NCI-H1105 (cell line): ENCODE data around the gene KIZ.
"Not testable (repeated sequence)": the region's sequence is repeated elsewhere in the genome, so short reads cannot be mapped to it uniquely, and the experiment has no call there.

Source experiments
- DNase-seq: peaks from one replicate; lab custom pipeline; 2025; lab: John Stamatoyannopoulos, UW

Gene KIZ

DNA sequence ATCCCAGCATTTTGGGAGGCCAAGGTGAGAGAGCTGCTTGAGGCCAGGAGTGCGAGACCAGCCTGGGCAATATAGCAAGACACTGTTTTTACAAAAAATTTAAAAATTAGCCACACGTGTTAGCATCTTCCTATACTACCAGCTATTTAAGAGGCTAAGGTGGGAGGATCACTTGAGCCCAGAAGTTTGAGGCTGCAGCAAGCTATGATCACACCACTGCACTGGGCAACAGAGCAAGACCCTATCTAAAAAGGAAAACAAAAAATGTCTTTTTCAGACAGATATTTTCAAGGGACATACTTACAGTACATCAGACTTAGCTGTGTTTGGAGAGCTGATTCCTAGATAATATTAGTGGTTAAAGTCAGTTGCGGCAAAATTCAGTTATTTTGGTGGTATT, 104.3 kb downstream of the KIZ start:
- no peak for DNase-seq

DNA sequence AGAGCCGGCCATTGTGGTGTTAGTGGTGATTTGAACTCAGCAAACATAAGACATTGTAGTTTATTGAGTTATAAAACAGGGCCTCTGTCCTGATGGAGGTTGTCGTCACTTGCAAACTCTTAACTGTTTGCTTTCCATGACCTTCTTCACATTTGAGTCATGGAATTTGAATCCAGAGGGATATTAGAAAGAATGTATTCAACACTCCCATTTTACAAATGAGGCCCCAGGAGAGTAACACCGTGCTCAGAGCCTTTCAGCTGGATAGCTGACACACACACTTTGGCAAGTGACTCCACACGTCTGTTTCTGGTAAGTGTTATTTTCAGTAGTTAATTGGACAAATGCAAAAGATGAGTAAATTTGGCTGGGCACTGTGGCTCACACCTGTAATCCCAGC, 104.8 kb downstream of the KIZ start:
- no peak for DNase-seq

DNA sequence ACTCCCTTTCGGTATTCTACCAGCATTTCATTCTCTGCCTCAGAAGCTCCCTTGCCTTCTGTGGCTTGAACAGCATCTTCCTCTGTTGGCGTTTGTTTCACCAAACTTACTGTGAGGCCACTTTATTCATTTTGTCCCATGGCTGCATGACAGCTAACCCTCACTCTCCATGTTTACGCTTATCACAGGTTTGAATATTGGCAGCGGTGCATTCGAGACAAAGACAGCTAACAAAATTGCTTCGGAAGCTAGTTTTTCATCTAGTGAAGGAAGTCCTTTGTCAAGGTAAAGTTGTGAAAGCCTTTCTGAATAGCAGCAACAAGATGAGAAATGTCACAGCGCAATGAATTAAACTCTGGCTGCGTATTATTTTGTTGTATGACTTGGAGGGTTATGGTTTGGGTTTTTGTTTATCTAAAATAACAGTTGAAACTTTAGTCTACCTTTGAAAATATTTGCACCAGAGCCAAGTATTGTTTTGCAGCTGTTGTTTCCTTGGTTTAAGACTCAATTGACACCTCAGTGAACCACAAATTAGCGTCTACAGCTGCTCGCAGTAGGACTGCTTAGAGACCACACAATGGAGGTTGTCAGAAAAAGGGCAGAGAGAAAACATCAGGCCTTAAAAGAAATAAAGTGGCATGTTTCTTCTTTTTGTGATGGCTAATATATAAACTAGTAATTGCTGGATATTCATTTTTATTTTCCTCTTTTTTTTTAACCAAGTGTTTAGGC, 106.8 kb downstream of the KIZ start:
- no peak for DNase-seq

DNA sequence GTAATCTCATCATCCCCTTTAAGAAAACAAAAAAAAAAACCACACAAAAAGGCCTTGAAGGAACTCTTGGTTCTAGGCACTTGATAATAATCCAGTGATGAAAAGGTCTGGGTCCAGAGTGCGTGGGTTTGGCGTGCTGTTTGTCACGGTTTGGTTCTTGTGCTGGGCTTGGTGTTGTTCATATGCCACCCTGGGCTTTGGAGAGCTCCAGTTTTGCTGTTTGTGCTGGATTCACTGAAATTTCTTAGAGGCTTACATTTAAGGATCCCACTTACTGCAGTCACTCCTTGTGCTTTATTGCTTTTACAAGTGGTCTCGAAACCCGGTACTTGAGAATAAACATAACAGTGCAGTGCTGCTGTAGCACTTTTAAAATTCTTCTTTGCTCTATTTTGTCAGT, 108.4 kb downstream of the KIZ start:
- DNase-seq: no peak

DNA sequence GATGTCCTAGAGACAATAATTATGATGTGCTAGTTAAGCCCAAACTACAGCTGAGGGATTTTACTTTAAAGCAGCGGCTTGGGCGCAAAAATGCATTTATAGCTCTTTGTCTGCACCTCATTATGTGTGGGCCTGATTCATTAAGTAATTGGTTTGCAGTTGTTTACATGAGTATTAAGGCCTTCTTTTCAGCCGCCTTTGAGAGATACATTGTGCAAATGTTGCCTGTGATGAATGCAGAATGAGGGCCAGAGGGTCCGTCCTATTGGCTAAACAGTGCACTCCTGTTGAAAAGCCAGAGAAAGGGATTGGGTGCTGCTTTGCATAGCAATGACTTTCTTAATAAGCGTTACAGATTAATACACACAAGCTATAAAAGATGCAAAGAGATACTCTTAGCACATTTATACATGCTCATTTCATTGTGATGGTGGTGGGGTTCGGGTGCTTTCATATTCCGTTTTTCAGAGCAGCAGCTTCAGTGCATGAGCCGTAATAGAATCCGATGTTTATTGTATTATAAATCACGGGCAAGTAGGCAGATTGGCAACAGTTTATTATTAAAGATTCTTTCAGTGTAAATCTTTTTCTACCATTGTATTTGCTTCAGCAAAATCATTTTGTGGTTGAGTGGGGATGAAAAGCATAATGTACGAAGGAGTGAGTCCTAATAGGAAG, 109.1 kb downstream of the KIZ start:
- DNase-seq: no peak

DNA sequence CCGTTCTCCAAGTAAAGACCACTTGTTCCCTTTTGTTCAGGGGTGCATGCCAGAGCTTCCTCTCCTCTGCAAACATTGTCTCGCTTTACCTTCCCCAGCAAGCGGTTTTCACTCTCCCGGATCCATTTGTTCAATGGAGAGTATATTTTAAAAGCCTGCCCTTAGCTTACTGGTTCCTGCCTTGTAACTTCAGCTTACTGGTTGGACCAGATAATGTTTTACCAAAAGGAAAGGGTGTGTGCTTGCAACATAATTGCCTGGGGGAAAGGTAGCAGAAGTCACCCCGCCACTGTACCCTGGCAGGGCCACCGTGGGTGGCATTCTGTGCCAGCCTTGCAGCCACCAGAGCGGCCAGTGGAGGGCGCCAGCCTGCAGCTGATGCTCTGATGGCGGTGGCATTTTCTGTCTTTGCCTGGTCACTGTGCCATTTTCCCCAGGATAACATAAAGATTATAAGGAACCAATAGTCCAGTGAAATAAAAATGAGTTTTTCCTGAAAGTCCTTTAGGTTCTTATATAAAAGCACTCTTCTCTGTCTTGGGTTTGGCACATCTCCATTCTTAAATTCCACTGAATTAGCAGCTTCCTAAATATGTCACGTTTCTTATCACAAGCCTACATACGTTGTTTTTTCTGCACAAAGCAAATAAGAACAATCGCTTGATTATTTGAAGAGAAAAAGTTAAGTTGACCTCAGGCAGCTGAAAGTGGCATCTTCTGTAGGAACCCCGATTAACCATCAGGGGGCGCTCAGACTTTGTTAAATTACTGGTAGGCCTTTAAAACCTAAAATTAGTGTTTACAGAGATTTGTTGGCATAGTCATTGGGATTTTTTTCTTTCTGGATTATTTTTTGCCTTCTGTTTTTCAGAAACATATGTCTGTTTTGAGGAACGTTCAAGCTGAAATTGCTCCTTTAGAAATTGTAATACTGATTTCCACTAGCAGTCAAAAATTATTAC, 109.9 kb downstream of the KIZ start:
- DNase-seq: peak; percentile 68

DNA sequence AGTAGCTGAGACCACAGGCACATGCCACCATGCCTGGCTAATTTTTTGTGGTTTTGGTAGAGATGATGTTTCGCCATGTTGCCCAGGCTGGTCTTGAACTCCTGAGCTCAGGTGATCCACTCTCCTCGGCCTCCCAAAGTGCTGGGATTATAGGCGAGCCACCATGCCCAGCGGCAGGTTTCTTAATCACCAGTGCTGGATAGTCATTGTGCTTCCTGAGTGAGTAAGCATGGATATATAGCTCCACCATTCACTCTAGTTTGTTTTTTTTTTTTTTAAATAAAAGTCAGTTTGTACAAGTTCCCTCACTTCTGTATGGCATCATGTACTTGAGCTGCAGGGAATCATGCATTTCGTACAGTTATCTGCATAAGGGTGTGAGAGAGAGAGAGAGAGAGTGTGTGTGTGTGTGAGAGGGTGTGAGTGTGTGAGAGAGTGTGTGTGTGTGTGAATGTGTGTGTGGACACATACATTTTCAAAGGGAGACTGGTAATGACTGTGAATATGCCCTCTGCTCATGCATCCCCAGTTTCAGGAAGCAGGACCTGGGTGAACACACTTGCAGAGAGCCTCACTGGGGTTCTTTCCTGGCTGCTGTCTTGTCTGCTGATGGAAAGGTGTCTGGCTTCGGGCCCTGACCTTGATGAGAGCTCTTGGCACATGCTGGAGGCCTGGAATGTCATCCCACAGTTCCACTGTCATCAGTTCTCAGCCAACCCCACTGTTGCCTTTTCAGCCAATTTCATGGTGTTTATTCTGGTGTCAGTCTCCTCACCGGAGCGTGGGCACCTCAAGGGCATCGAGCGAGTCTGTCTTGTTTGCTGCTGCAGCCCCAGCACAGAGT, 112.3 kb downstream of the KIZ start:
- DNase-seq: no peak

DNA sequence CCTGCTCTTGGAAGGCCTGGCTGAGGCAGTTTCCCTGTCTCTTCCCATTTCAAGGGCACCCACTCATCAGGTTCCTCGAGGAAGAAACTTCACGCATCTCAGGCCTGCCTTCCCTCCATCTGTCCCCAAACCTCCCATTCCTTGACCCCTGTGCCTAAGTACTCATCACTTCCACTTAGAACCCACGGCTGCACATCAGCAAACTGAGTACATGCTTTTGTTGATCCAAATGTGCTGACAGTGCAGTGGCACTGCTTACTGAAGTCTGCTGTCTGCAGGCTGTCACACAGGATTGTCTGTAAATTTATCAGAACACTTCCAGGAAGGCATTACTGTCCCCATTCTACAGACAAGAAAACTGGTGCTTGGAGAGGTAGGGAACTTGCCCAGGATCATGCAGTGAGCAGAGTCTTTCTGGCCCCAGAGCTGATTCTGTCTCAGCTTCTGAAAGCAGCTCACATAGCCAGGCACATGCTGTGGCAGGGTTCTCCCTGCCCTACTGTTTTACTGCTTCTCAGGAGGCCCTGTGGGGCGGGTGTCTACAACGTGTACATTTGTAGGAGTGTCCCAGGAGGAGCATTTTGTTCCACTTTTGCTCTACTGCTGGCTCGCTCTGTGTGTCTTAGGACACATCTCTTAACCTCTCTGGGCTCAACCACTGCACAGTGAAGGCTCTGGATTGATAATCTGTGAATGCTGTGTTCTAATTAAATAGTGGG, 113.1 kb downstream of the KIZ start:
- no peak for DNase-seq

DNA sequence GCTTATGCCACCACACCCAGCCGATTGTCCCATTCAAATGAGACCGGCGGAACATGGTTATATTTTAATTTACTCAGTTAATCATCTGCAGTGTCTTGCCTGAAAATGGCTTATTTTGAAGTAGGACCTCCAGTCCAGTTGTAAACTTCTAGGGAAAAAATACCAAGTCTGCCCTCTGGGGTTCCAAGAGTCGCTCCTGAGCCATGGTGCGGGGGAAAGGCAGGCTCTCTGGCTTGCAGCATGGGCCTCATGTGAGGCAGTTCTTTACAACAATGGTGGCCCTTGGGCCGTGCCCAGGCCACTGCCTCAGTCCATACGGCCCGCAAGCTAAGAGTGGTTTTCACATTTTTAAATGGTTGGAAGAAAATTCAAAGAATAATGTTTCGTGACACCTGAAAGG, 114.5 kb downstream of the KIZ start:
- DNase-seq: no peak

DNA sequence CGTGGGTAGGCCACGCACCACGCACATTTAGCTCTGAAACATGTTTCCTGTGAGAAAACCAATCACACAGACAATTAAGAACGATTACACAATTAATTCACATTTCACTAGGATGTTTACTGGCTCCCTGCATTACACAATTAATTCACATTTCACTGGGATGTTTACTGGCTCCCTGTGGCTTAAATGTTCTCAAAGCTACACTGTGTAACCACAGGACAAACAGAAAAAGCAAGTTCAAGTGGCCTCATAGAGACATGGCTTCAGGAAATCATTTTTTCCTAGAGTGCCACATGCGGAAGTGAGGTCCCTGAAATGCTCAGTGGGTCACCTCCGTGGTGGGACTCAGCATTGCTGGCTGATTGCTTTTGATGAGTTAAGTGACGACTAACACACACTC, 115.5 kb downstream of the KIZ start:
- DNase-seq: no peak

DNA sequence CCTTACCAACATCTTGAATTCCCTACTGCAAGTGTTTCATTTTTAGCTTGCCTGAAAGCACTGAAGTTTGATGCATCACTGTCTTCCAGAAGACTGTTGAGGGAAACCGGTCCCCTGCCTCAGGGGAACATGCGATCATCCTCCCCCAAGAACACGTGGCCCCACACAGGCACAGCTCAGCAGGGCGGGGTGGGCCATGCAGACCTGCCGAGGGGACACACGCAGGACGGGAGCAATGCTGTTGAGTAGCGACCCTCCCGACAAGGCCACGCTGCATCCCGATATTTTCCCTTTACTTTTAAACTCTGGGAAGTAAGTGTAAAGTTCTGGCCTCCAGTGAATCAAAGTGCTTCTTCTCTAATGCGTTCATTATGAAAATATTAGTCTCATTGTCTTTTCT, 117.9 kb downstream of the KIZ start:
- no peak for DNase-seq

DNA sequence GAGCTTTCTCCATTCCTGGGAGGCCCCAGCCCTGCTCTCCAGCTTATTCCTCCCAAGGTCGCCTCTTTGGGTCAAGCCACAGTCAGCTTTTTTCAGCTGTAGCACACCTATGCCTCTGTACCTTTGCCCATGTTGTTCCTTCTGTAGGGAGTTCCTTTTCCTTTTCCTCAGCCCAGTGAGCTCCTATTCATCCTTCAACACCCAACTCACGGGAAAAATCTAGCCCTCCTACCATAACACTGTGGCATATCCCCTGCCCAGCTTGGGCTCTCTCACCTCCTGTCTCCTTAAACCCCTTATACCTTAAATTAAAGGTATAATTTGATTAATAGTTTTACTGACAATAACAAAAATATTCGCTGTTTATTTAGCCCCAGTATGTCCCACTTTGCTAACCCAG, 118.9 kb downstream of the KIZ start:
- no peak for DNase-seq

DNA sequence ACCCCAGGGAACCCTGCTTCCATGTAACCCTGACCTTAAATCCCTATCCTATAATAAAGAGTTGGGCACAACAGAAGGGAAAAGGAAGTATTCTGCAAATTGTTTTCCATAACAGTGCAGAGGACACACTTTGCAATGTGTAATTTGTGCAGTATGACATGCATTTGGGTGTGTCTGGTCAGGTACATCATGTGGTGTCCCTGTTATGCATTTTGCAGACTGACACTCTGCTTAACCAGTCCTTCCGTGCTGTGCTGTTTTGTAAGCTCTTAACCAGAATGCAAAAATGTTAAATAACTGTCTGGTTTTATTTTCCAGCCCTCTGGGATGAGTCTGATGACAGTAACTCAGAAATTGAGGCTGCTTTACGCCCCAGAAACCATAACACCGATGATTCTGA, 120.3 kb downstream of the KIZ start:
- DNase-seq: no peak

DNA sequence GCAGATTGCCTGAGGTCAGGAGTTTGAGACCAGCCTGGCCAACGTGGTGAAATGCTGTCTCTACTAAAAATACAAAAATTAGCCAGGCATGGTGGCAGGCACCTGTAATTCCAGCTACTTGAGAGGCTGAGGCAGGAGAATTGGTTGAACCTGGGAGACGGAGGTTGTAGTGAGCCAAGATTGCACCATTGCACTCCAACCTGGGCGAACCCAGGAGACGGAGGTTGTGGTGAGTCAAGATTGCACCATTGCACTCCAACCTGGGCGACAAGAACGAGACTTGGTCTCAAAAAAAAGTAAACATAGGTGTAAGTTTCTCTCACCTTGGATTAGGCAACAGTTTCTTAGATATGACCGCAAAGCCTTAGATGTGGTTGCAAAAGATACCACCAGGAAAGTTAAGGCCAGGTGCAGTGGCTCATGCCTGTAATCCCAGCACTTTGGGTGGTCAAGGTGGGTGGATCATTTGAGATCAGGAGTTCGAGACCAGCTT, 121.8 kb downstream of the KIZ start:
- not testable (repeated sequence) for DNase-seq

DNA sequence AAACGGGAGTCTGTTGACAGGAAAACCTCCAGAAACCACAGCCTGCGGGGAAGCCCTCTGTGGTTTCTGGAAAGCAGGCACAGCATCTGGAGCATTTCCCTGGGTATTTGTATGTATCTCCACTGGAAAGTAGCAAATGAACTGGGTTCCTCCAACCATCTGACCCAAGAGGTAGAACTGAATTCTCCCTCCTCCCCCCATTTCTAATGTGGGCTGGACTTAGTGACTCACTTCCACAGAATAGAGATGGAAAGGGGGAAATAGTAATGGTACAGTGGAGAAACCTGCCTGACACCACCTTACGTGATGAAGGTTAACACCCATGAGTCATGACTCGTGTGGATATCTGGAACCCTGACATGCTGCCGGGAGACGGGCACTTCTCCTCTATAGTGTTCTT, 125.4 kb downstream of the KIZ start:
- no peak for DNase-seq

DNA sequence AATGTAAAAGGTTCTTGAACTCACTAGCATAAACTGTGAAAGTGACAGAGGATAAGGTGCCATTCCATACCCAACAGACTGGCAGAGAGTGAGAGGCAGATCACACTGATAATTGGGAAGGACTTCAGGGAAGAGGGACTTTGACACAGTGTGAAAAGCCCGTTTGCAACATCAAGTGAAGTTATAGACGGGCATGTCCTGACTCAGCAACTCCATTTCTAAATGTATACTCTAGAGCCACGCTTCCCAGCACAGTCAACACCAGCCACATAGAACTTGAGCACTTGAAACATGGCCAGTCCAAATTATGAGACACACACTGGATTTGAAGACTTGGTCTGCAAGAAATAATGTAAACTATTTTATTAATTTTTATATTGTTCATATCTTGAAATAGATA, 131.3 kb downstream of the KIZ start:
- DNase-seq: no peak

DNA sequence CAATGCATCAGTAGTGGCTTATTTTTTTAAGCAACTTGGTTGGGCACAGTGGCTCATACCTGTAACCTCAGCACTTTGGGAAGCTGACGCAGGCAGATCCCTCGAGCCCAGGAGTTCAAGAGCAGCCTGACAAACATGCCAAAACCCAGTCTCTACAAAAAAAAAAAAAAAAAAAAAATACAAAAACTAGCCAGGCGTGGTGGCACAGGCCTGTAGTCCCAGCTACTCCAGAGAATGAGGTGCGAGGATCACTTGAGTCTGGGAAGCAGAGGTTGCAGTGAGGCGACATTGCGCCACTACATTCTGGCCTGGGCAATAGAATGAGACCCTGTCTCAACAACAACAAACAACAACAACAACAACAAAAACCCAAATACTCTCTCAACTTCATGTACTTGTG, 132.5 kb downstream of the KIZ start:
- no peak for DNase-seq

DNA sequence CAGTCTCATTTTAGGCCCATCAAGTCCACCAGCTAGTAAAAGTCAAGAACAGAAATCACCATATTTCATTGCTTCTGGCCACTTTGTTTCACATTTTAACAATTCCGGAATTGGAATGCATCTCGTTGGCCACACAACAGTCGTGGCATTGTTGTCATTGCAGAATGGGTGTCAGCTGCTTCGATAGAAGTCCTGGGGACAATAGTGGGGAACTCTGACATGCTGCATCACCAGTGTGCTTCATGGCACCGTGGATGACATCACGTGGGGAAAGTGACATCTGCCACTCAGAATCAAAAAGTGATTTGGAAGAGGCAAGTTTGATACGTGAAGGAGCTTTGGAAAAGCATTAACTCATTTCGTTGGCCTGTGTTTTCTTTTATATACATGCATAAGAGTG, 133.5 kb downstream of the KIZ start:
- no peak for DNase-seq

DNA sequence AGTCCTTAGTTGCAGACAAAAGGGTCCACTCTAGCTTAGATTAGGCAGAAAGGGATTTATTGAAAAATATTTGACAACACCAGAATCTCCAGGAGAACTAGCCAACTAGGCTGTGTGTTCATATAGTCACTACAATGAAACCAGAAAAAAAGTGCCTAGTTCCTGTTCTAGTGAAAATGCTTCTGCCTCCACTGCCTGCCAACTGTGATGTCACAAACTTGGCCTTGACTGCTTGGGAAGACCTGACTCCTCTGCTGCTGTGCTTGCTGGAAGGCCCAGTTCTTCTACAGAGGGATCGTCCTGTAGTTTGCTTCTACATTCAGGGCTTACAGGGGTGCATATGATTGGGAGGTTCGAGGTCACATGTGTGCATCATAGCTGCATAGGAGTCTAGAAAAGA, 136.9 kb downstream of the KIZ start:
- DNase-seq: no peak

DNA sequence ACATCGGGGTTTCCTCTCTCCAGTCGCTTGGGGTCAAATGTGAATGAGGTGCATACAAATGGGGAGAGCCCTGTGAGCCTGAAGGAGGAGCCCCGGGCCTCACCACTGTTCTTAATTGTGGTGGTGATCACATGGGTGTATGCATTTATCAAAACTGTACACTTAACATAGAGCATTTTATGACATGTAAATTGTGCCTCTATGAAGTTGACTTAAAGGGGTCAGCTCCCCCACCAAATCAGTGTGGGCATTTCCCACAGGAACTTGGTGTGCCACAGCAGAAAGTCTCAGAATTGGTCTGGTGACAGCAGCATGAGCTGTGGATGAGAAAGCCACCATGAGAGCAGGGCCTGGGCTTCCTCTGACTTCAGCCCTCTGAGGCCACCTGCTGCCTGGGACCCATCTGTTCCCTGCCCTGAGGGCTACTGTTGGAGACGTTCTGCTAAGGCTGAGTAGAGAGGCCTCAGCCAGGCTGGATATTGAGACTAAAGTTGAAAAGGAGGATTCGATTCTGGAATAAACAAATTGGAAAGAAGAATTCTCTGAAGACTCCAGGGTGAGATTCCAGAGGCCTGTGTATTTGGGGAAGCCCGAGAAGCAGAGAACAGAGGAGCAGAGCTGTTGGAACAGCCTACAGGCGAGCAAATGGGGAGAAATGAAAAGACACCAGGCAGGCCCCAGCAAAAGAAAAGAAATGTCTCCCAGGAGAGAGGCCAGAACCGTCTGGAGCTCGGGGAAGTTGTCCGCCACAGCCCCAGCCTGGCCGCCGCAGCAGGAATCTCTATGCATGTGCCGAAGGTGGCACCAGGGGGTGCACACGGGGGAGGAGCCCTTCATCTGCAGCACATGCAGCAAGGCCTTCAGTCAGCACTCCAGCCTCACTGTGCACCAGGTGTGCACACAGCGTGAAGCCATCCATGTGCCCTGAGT, 139.6 kb downstream of the KIZ start:
- no peak for DNase-seq
